ENCODE data around the gene TEDC2. TPM values are rescaled to one million over a fixed set of nuclear protein-coding genes. Genes with fewer than 3 reads are reported as not detected.

The TEDC2 gene
- total and polyA plus RNA-seq, 2 experiments from 2014 or later = 6.2 to 7.1 TPM

- Histone ChIP-seq H3K9me3 (ENCODE audit: low read depth) (no peaks in the 10 kb centered on the region), H3K79me2 (no peaks in the 10 kb centered on the region), H3K4me3 (no peak overlapping the region), H4K20me1 (ENCODE audit: insufficient read depth, poor library complexity, severe bottlenecking) (no peaks in the 10 kb centered on the region), H2AFZ (no peak overlapping the region), H3K27ac (no peak overlapping the region), H3K4me2 (no peak overlapping the region), H3K36me3 (replicated peaks; ENCODE audit: insufficient read depth, low read depth) (no peaks in the 10 kb centered on the region), H3K27me3 (no peaks in the 10 kb centered on the region), H3K4me1 (ENCODE audit: insufficient read depth) (no peaks in the 10 kb centered on the region), H3K9me2 (replicated peaks; ENCODE audit: insufficient read depth) (no peaks in the 10 kb centered on the region)
- no peak for DNase-seq (ENCODE audit: low spot score)
- WGBS (ENCODE audit: low lambda C conversion rate, missing lambda C conversion rate) = 98% methylated on average over 8 of the region's 8 CpGs
- TF ChIP-seq CTCF (IDR thresholded peaks at IDR 0.05; ENCODE audit: poor library complexity) = no peak
- no peak for TF ChIP-seq EZH2phosphoT487 (IDR thresholded peaks at IDR 0.05; ENCODE audit: low read depth, severe bottlenecking, unreplicated experiment)
- TF ChIP-seq EZH2 (IDR thresholded peaks at IDR 0.05; ENCODE audit: borderline replicate concordance) = no peak
Observed at GRCh38 chr16:2452650-2453049, 7.3 kb upstream of the TEDC2 start.

- Histone ChIP-seq H3K4me2 (no peak overlapping the region), H3K79me2 (no peaks in the 10 kb centered on the region), H2AFZ (no peak overlapping the region), H3K4me3 (no peak overlapping the region), H4K20me1 (ENCODE audit: insufficient read depth, poor library complexity, severe bottlenecking) (no peaks in the 10 kb centered on the region), H3K27me3 (no peaks in the 10 kb centered on the region), H3K9me2 (replicated peaks; ENCODE audit: insufficient read depth) (no peaks in the 10 kb centered on the region), H3K4me1 (ENCODE audit: insufficient read depth) (peaks cover 7% of the 10 kb centered on the region), H3K9me3 (ENCODE audit: low read depth) (no peaks in the 10 kb centered on the region), H3K27ac (no peak overlapping the region), H3K36me3 (replicated peaks; ENCODE audit: insufficient read depth, low read depth) (no peaks in the 10 kb centered on the region)
- TF ChIP-seq EZH2phosphoT487 (IDR thresholded peaks at IDR 0.05; ENCODE audit: low read depth, severe bottlenecking, unreplicated experiment) = no peak
- TF ChIP-seq CTCF (IDR thresholded peaks at IDR 0.05; ENCODE audit: poor library complexity) = no peak
- no peak for TF ChIP-seq EZH2 (IDR thresholded peaks at IDR 0.05; ENCODE audit: borderline replicate concordance)
- no peak for DNase-seq (ENCODE audit: low spot score)
- 97% methylated on average over 28 of the region's 28 CpGs for WGBS (ENCODE audit: low lambda C conversion rate, missing lambda C conversion rate)
Observed at GRCh38 chr16:2455081-2455845, 4.6 kb upstream of the TEDC2 start.

GRCh38 chr16:2456551-2457153, 3.3 kb upstream of the TEDC2 start:
- Histone ChIP-seq H3K4me2 (no peak overlapping the region), H3K9me3 (ENCODE audit: low read depth) (no peaks in the 10 kb centered on the region), H3K4me1 (ENCODE audit: insufficient read depth) (peaks cover 7% of the 10 kb centered on the region), H3K36me3 (replicated peaks; ENCODE audit: insufficient read depth, low read depth) (no peaks in the 10 kb centered on the region), H3K9me2 (replicated peaks; ENCODE audit: insufficient read depth) (no peaks in the 10 kb centered on the region), H3K4me3 (no peak overlapping the region), H4K20me1 (ENCODE audit: insufficient read depth, poor library complexity, severe bottlenecking) (no peaks in the 10 kb centered on the region), H3K27me3 (no peaks in the 10 kb centered on the region), H3K27ac (no peak overlapping the region), H2AFZ (no peak overlapping the region), H3K79me2 (no peaks in the 10 kb centered on the region)
- WGBS (ENCODE audit: low lambda C conversion rate, missing lambda C conversion rate) = 95% methylated on average over 21 of the region's 21 CpGs
- TF ChIP-seq EZH2phosphoT487 (IDR thresholded peaks at IDR 0.05; ENCODE audit: low read depth, severe bottlenecking, unreplicated experiment) (no peak), CTCF (IDR thresholded peaks at IDR 0.05; ENCODE audit: poor library complexity) (no peak), EZH2 (IDR thresholded peaks at IDR 0.05; ENCODE audit: borderline replicate concordance) (no peak)
- no peak for DNase-seq (ENCODE audit: low spot score)

Data from hepatocyte (in vitro differentiated cells).